Endothelial cell of umbilical vein (primary cell): ENCODE results near the gene MNAT1. TPM values are rescaled to one million over a fixed set of nuclear protein-coding genes. Genes with fewer than 3 reads are reported as not detected.

ENCODE experiments used
- BruUV-seq: library from RNA; stranded (reverse); fragments of 400-500 nt; replicated peaks from 2 replicates; lab custom pipeline; 2021; lab: Mats Ljungman, UMichigan
- CTCF ChIA-PET: fragments of 300-600, 350-600 bp; sonication (Branson Sonifier 250); formaldehyde crosslinking; loops from one replicate; lab custom pipeline; 2021; ENCODE audit warnings: antibody characterized with exemption, inconsistent platforms; lab: Charles Lee
- POLR2A ChIA-PET: fragments of 300-600, 350-600 bp; sonication (Branson Sonifier 250); formaldehyde crosslinking; loops from one replicate; lab custom pipeline; 2021; ENCODE audit warnings: antibody characterized with exemption, inconsistent platforms; lab: Charles Lee
- DNase-seq: peaks from one replicate; pipeline ENCODE4 v3.0.0-alpha.2; 2011; ENCODE audit warnings: low read depth, low spot score
- FAIRE-seq: peaks from 2 replicates; lab custom pipeline; 2011; peaks lifted over from hg19 to GRCh38; lab: Jason Lieb, UNC
- H2AFZ ChIP-seq: 2 replicates; pipeline ENCODE4 v1.6.0; 2012; ENCODE audit warnings: low read depth, low read length, control low read depth, inconsistent platforms
- H3K27ac ChIP-seq: 2 replicates; pipeline ENCODE4 v1.5.1; 2011; ENCODE audit warnings: low read depth, mild to moderate bottlenecking, control low read depth, low read length, moderate library complexity; ENCODE audit not compliant: insufficient read depth
- H3K27me3 ChIP-seq, 2 experiments: 2 replicates each; pipeline versions ENCODE4 v1.6.0 to v1.6.1; 2011; ENCODE audit warnings: low read length in 2 of 2, mixed read lengths in 1 of 2; ENCODE audit not compliant: control insufficient read depth in 2 of 2, insufficient read depth in 2 of 2
- H3K36me3 ChIP-seq, 2 experiments: 2 replicates in 1 of 2; 3 replicates in 1 of 2; pipeline ENCODE4 v1.5.1; 2011; ENCODE audit warnings: low read length in 2 of 2, mild to moderate bottlenecking in 1 of 2, moderate library complexity in 1 of 2; ENCODE audit not compliant: control insufficient read depth in 2 of 2, insufficient read depth in 2 of 2; ENCODE audit errors: extremely low read depth in 1 of 2
- H3K4me1 ChIP-seq: 3 replicates; pipeline ENCODE4 v1.5.1; 2011; ENCODE audit warnings: mild to moderate bottlenecking, low read length; ENCODE audit not compliant: control insufficient read depth, insufficient read depth; ENCODE audit errors: extremely low read depth
- H3K4me2 ChIP-seq: 2 replicates; pipeline ENCODE4 v1.6.1; 2011; ENCODE audit warnings: low read length, control low read depth, mixed read lengths; ENCODE audit not compliant: insufficient read depth
- H3K4me3 ChIP-seq, 3 experiments: fragments of 200-600 bp in 1 of 3; sonication (generic), shearing (Covaris generic) in 1 of 3; replicated peaks in 1 of 3; 2 replicates each; pipeline ENCODE4 v1.5.1; 2011 to 2016; ENCODE audit warnings: control low read depth in 3 of 3, low read length in 3 of 3, mild to moderate bottlenecking in 2 of 3, inconsistent platforms in 1 of 3, low read depth in 1 of 3, moderate library complexity in 1 of 3; ENCODE audit not compliant: insufficient read depth in 1 of 3
- H3K79me2 ChIP-seq: 2 replicates; pipeline ENCODE4 v1.6.0; 2012; ENCODE audit warnings: low read length, inconsistent platforms; ENCODE audit not compliant: control insufficient read depth, insufficient read depth
- H3K9ac ChIP-seq: replicated peaks from 2 replicates; pipeline ENCODE3; 2011; ENCODE audit warnings: low read length, control low read depth; ENCODE audit not compliant: insufficient read depth; ENCODE audit errors: extremely low read depth
- H3K9me1 ChIP-seq: replicated peaks from 3 replicates; pipeline ENCODE4 v1.6.0; 2011; ENCODE audit warnings: mild to moderate bottlenecking, low read length; ENCODE audit not compliant: control insufficient read depth, insufficient read depth; ENCODE audit errors: extremely low read depth
- H3K9me3 ChIP-seq: replicated peaks from 2 replicates; pipeline ENCODE4 v1.5.1; 2012; ENCODE audit warnings: low read length, inconsistent platforms; ENCODE audit not compliant: control insufficient read depth, insufficient read depth
- H4K20me1 ChIP-seq: replicated peaks from 2 replicates; pipeline ENCODE3; 2011; ENCODE audit warnings: mild to moderate bottlenecking, low read length; ENCODE audit not compliant: control insufficient read depth, insufficient read depth; ENCODE audit errors: extremely low read depth
- CTCF ChIP-seq, 2 donors: IDR thresholded peaks; 1 replicate in 1 of 2; 2 replicates in 1 of 2; pipeline ENCODE4 v1.5.1; 2011; ENCODE audit warnings: low read length in 2 of 2, mild to moderate bottlenecking in 2 of 2, moderate library complexity in 2 of 2, control low read depth in 1 of 2, inconsistent platforms in 1 of 2, low read depth in 1 of 2; ENCODE audit not compliant: insufficient read depth in 1 of 2; ENCODE audit errors: extremely low read depth in 1 of 2
- EZH2 ChIP-seq: IDR thresholded peaks from 2 replicates; pipeline ENCODE4 v1.6.1; 2012; ENCODE audit warnings: borderline replicate concordance, low read depth, mild to moderate bottlenecking, moderate library complexity, low read length, inconsistent platforms; ENCODE audit not compliant: severe bottlenecking
- FOS ChIP-seq: IDR thresholded peaks from 2 replicates; pipeline ENCODE4 v1.6.1; 2011; ENCODE audit warnings: mild to moderate bottlenecking, low read length, moderate library complexity, borderline replicate concordance; ENCODE audit not compliant: insufficient read depth
- GATA2 ChIP-seq: IDR thresholded peaks from 2 replicates; pipeline ENCODE4 v1.7.0; 2011; ENCODE audit warnings: low read depth, mild to moderate bottlenecking, moderate library complexity, mixed read lengths, low read length; ENCODE audit not compliant: insufficient read length, insufficient read depth
- JUN ChIP-seq: IDR thresholded peaks from 2 replicates; pipeline ENCODE4 v1.6.1; 2011; ENCODE audit warnings: borderline replicate concordance, low read depth; ENCODE audit not compliant: insufficient read length, insufficient read depth
- MAX ChIP-seq: IDR thresholded peaks from 2 replicates; pipeline ENCODE4 v1.6.1; 2011; ENCODE audit not compliant: insufficient read depth, insufficient read length
- MYC ChIP-seq: IDR thresholded peaks from one replicate; pipeline ENCODE4 v1.6.1; 2011; ENCODE audit warnings: mild to moderate bottlenecking, low read depth, low read length
- POLR2A ChIP-seq: IDR thresholded peaks from 2 replicates; pipeline ENCODE4 v1.6.1; 2012; ENCODE audit warnings: low read depth, mild to moderate bottlenecking, control low read depth, low read length
- POLR2AphosphoS5 ChIP-seq: IDR thresholded peaks from 2 replicates; pipeline ENCODE4 v1.6.1; 2012; ENCODE audit warnings: low read depth, mild to moderate bottlenecking, control low read depth, low read length, moderate library complexity; ENCODE audit not compliant: insufficient read depth
- dilution Hi-C: fragments of 300-500 bp; cut with MboI; formaldehyde crosslinking; loops from one replicate; pipeline ENCODE4 v1.15.0; 2019; ENCODE audit warnings: low sequenced_read_pairs; ENCODE audit not compliant: extremely low pct_ligation_motif_present
- intact Hi-C: fragments of 100-400 bp; cut with micrococcal nuclease; formaldehyde crosslinking; loops from one replicate; pipeline ENCODE4 v1.10.0; 2022
- polyA plus RNA-seq, 4 experiments: library from polyadenylated mRNA; depleted of rRNA in 3 of 4; stranded (reverse) in 3 of 4; unstranded in 1 of 4; fragments of >200 nt; gene quantifications; 2 replicates each; pipeline versions ENCODE4 v1.2.1 to v1.2.3, GENCODE V29; 2011 to 2012; ENCODE audit warnings: missing spikeins in 1 of 4
- total RNA-seq: library from RNA; stranded (reverse); gene quantifications from 2 replicates; pipeline ENCODE4 v1.2.3, GENCODE V29; 2021

MNAT1 gene
- total and polyA plus RNA-seq, 2 donors (not counting 3 experiments of a cell fraction or from before 2014, with no cell fraction given) = 35.7 to 55.7 TPM

- H3K36me3 ChIP-seq = no peaks in the 10 kb centered on the region
- no peaks in the 10 kb centered on the region for H3K4me1 ChIP-seq
- no peak for TF ChIP-seq POLR2AphosphoS5
- TF ChIP-seq FOS = no peak
- no peak for TF ChIP-seq CTCF (IDR thresholded peaks at IDR 0.05; ENCODE audit: extremely low read depth in 1 of 2, insufficient read depth in 1 of 2, low read depth in 1 of 2, low read length in 2 of 2)
- no peak for TF ChIP-seq MYC
- no peak for TF ChIP-seq GATA2
- no peak for TF ChIP-seq POLR2A
- TF ChIP-seq MAX = no peak
- TF ChIP-seq EZH2 = no peak
- TF ChIP-seq JUN = no peak
- H3K9me3 ChIP-seq = no peaks in the 10 kb centered on the region
- H3K79me2 ChIP-seq = no peaks in the 10 kb centered on the region
- dilution Hi-C loops (no loop called here), intact Hi-C loops (no loop called here)
- H3K9ac ChIP-seq = no peak overlapping the region
- no peak overlapping the region for H3K4me2 ChIP-seq
- H3K27me3 ChIP-seq = no peaks in the 10 kb centered on the region
- no peaks in the 10 kb centered on the region for H3K9me1 ChIP-seq
- ChIA-PET POLR2A (no interaction called here), CTCF (interaction anchor here (1.3 kb wide), 1 partner anchor 120 kb away, joined by 3 read pairs; no protein-coding TSS in a partner anchor)
- no TSS peak for BruUV-seq
- no peak overlapping the region for H2AFZ ChIP-seq
- H3K4me3 ChIP-seq = no peak overlapping the region
- DNase-seq (no peak), FAIRE-seq (no peak)
- no peak overlapping the region for H3K27ac ChIP-seq
- no peaks in the 10 kb centered on the region for H4K20me1 ChIP-seq
Observed at GRCh38 chr14:60845523-60845922, 111.0 kb downstream of the MNAT1 start.
